Measurements from ENCODE around the gene ZNF480.
A peak's percentile ranks its signal among the peaks of the same experiment; 100 is the strongest.
"Not testable (repeated sequence)": the region's sequence is repeated elsewhere in the genome, so short reads cannot be mapped to it uniquely, and the experiment has no call there.

The ZNF480 gene

DNA sequence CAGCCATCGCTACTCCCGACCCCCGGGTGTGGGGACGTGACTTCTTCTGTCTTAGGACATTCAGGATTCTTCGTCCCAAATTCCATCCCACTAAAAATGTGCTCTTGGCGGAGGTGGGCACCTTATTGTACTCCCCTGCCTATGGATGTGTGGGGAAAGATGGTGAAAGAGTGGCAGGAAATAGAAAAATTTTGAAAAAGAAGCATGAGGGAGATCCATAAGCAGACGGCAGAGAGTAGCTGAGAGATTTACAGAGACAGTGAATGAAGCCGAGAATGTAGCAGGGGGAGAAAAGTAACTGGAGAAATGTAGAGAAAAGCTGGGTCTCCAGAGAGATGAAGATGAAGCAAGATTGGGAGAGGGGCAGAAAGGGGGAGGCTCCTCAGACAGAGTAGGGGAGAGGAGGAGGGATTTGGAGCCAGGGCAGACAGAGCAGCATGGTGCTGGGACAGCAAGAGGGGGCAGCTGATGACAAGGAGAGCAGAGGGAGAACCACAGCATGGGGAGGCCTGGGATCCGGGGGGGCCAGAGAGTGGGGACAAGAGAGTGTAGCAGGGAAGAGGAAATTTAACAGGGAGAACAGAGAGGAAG, 39.9 kb downstream of the ZNF480 start:
- H3K4me3 ChIP-seq (ENCODE audit: low read length), result peak overlapping the region; percentile 81
- TF ChIP-seq, protein P1, sequence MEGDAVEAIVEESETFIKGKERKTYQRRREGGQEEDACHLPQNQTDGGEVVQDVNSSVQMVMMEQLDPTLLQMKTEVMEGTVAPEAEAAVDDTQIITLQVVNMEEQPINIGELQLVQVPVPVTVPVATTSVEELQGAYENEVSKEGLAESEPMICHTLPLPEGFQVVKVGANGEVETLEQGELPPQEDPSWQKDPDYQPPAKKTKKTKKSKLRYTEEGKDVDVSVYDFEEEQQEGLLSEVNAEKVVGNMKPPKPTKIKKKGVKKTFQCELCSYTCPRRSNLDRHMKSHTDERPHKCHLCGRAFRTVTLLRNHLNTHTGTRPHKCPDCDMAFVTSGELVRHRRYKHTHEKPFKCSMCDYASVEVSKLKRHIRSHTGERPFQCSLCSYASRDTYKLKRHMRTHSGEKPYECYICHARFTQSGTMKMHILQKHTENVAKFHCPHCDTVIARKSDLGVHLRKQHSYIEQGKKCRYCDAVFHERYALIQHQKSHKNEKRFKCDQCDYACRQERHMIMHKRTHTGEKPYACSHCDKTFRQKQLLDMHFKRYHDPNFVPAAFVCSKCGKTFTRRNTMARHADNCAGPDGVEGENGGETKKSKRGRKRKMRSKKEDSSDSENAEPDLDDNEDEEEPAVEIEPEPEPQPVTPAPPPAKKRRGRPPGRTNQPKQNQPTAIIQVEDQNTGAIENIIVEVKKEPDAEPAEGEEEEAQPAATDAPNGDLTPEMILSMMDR (IDR thresholded peaks at IDR 0.05; ENCODE audit: insufficient read depth, low read depth, low read length, missing control alignments), result no peak

DNA sequence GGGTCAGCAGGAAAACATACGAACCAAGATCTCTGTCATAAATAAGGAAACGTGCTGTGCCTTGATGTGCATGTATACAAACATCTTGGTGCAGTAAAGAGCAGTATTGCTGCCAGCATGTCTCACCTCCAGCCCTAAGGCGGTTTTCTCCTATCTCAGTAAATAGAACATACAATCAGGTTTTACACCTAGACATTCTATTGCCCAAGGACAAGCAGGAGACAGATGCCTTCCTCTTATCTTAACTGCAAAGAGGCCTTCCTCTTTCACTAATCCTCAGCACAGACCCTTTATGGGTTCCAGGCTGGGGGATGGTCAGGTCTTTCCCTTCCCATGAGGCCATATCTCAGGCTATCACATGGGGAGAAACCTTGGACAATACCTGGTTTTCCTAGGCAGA, 42.1 kb downstream of the ZNF480 start:
- H3K4me3 ChIP-seq (ENCODE audit: low read length); DNase-seq (ENCODE audit: low read depth): not testable (repeated sequence)

More for the DNA sequence above, 39.9 kb downstream of the ZNF480 start:
- DNase-seq (ENCODE audit: low read depth), result no peak

DNA sequence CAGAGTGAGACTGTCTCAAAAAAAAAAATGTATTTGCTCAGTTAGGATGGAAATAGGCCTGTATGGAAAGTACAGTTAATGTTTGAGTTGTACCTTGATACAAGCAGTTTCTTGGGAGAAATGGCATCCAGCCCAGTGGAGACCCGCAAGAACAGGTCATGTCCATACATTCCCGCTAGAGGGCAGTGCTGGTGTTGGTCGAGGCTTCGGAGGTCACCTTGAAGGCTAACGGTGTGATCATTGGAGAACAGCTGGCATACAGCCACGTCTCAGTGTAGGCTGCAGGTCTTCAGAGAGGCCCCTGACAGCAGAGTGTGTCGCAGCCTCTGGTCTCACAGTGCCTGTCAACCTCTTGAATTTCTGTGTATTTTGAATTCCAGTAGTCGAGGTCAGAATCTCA, 46.6 kb downstream of the ZNF480 start:
- no peak overlapping the region for H3K4me3 ChIP-seq (ENCODE audit: low read length)
- peak; percentile 20 for DNase-seq (ENCODE audit: low read depth)
- TF ChIP-seq, protein P1 (IDR thresholded peaks at IDR 0.05; ENCODE audit: insufficient read depth, low read depth, low read length, missing control alignments), result peak; percentile 27

DNA sequence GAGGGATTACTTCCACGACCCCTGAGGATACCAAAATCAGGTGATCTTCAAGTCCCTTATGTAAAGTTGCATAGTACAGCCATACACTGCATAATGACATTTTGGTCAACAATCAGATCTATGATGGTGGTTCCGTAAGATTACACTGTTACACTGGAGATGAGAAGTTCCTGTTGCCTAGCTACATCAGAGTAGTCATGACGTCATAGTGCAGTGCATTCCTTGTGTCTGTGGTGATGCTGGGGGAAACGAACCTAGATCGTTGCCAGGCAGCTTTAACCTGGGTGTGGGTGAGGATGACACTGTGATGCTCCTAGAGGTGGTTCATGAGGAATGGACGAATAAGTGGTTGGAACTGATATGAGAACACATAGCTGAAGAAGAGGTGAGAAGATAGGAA, 48.2 kb downstream of the ZNF480 start:
- H3K4me3 ChIP-seq (ENCODE audit: low read length), result no peak overlapping the region
- no peak for DNase-seq (ENCODE audit: low read depth)
- TF ChIP-seq, protein P1 (IDR thresholded peaks at IDR 0.05; ENCODE audit: insufficient read depth, low read depth, low read length, missing control alignments), result no peak

DNA sequence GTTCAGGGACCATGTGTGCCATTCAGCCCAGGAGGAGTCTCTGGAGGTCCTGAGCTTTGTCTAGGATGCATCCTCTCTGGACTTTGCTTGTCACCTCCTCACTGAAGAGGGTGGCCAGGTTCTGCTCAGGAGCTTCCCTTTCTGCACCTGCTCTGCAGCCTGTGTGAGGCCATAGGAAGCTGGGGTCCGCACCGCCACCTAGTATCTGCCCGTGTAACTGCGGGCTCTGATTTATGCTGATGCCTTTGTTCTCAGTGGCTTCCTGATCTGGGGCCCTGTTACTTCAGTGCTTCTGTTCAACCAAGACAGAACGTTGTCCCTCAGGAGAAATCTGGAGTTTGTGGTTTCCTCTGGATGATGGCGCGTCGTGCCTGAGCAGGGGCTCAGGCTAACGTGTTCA, 54.5 kb downstream of the ZNF480 start:
- no peak for DNase-seq (ENCODE audit: low read depth)
- TF ChIP-seq, protein P1 (IDR thresholded peaks at IDR 0.05; ENCODE audit: insufficient read depth, low read depth, low read length, missing control alignments), result no peak
- H3K4me3 ChIP-seq (ENCODE audit: low read length), result no peak overlapping the region

DNA sequence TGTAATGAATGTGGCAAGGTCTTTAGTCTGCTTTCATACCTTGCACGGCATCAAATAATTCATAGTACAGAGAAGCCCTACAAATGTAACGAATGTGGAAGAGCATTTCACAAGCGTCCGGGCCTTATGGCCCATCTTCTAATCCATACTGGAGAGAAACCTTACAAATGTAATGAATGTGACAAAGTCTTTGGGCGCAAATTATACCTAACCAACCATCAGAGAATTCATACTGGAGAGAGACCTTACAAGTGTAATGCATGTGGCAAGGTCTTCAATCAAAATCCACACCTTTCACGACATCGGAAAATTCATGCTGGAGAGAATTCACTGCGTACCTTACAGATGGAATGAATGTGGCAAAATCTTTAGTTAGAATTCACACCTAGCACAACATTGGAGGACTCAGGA, 69.5 kb downstream of the ZNF480 start:
- no peak for DNase-seq (ENCODE audit: low read depth)
- TF ChIP-seq, protein P1 (IDR thresholded peaks at IDR 0.05; ENCODE audit: insufficient read depth, low read depth, low read length, missing control alignments), result no peak
- no peak overlapping the region for H3K4me3 ChIP-seq (ENCODE audit: low read length)

DNA sequence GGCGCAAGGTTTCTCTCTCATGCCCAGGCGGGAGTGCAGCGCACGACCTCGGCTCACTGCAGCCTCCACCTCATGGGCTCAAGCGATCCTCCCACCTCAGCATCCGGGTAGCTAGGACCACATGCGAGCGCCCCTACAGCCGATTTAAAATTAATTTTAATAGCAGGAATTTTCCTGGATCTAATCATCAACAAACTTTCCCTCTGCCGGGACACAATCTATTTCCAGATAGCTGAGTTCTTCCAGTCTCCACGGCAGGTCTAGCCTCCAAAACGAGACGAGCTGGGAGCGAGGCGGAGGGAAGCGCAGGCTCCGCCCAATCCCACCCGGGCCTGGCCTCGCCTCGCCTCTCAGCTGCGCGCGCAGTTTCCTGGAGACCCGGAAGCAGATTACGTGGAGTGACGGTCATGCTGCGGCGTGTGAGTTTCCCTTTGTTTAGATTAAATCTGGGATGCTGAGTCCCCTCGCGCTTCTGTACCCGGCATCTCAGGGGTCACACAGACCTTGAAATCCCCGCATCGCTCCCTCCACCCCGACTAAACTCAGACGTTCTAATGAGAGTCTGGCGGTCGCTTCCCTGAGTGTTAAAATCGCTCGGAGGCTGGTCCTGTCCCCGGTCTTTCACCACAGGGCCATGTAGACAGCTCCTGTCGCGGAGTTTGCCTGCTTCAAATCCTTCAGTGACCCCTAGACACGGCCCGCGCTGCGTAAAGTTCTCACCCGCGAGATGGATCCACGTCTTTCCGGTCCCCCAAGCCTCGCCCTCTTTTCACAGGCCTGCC, 72.8 kb downstream of the ZNF480 start, which contains the start of gene ZNF880:
Gene ZNF880, plus strand, starts transcription at position 365 of the 782 bp plus-strand sequence. Its CDS starts 43 bp downstream, at position 408.
- peak; percentile 91 for DNase-seq (ENCODE audit: low read depth)
- TF ChIP-seq, protein P1 (IDR thresholded peaks at IDR 0.05; ENCODE audit: insufficient read depth, low read depth, low read length, missing control alignments), result peak; percentile 4
- peak within 1 kb of the TSS; percentile 98 for H3K4me3 ChIP-seq (ENCODE audit: low read length)

All from epithelial cell of esophagus (primary cell).